ENCODE data around the gene ZNF598.

GRCh38 chr16:1998360-1998835 lies 11.2 kb downstream of the ZNF598 start:
- TF ChIP-seq EZH2 (IDR thresholded peaks at IDR 0.05; ENCODE audit: insufficient read depth, low read length) (no peak), CTCF (IDR thresholded peaks at IDR 0.05; ENCODE audit: insufficient read depth, low read depth, low read length) (no peak)

All from astrocyte (in vitro differentiated cells and primary cell).